B cell (primary cell): ENCODE measurements around the gene AHNAK. TPM values are rescaled to one million over a fixed set of nuclear protein-coding genes. Genes with fewer than 3 reads are reported as not detected.
A peak's percentile ranks its signal among the peaks of the same experiment; 100 is the strongest.

ENCODE experiments used
- ATAC-seq: fragments of 200-7000 bp; cut with Tn5 transposase; one replicate; pipeline ENCODE4 v1.10.0; 2021; ENCODE audit warnings: low read depth, mild to moderate bottlenecking, moderate number of reproducible peaks, moderate library complexity
- CTCF ChIA-PET: fragments of 350-600 bp; sonication (Branson Sonifier 250); formaldehyde crosslinking; loops from one replicate; lab custom pipeline; 2021; ENCODE audit warnings: antibody characterized with exemption, inconsistent platforms; lab: Charles Lee
- POLR2A ChIA-PET: fragments of 350-600 bp; sonication (Branson Sonifier 250); formaldehyde crosslinking; loops from one replicate; lab custom pipeline; 2021; ENCODE audit warnings: antibody characterized with exemption; lab: Charles Lee
- DNase-seq: peaks from one replicate; pipeline ENCODE4 v3.0.0; 2013
- H2AFZ ChIP-seq: 2 replicates; pipeline ENCODE4 v1.6.1; 2012; ENCODE audit warnings: mild to moderate bottlenecking, low read depth, low read length; ENCODE audit not compliant: insufficient read depth, poor library complexity, severe bottlenecking
- H3K27ac ChIP-seq, 2 donors: 1 replicate in 1 of 2; 2 replicates in 1 of 2; pipeline ENCODE4 v1.5.1; 2012 to 2013; ENCODE audit warnings: low read length in 2 of 2, mild to moderate bottlenecking in 2 of 2, moderate library complexity in 1 of 2
- H3K27me3 ChIP-seq, 4 experiments: fragments of 200-600 bp in 1 of 4; sonication (generic) in 1 of 4; replicated peaks in 1 of 4; 1 replicate in 2 of 4; 2 replicates in 2 of 4; pipeline versions ENCODE4 v1.6.1 to v1.7.0; 2013 to 2016; ENCODE audit warnings: low read length in 3 of 4, mild to moderate bottlenecking in 2 of 4, mixed read lengths in 1 of 4, moderate library complexity in 1 of 4; ENCODE audit not compliant: insufficient read depth in 4 of 4, control insufficient read depth in 3 of 4; ENCODE audit errors: control extremely low read depth in 1 of 4
- H3K36me3 ChIP-seq, 2 experiments: replicated peaks in 1 of 2; 1 replicate in 1 of 2; 2 replicates in 1 of 2; pipeline versions ENCODE4 v1.6.1 to v1.7.1; 2013; ENCODE audit warnings: low read length in 1 of 2; ENCODE audit not compliant: insufficient read depth in 2 of 2, control insufficient read depth in 1 of 2; ENCODE audit errors: control extremely low read depth in 1 of 2, extremely low read depth in 1 of 2
- H3K4me1 ChIP-seq, 2 donors: fragments of 200-600 bp in 1 of 2; sonication (generic) in 1 of 2; 1 replicate in 1 of 2; 2 replicates in 1 of 2; pipeline versions ENCODE4 v1.5.1 to v1.6.1; 2013 to 2017; ENCODE audit warnings: low read length in 2 of 2; ENCODE audit not compliant: control insufficient read depth in 2 of 2, insufficient read depth in 2 of 2
- H3K4me2 ChIP-seq: replicated peaks from 2 replicates; pipeline ENCODE3; 2012; ENCODE audit warnings: mild to moderate bottlenecking, low read depth, low read length; ENCODE audit not compliant: poor library complexity, severe bottlenecking
- H3K4me3 ChIP-seq, 5 experiments: fragments of 200-600 bp in 1 of 5; sonication (generic) in 1 of 5; 1 replicate in 3 of 5; 2 replicates in 2 of 5; pipeline versions ENCODE4 v1.5.1 to v1.7.0; 2011 to 2016; ENCODE audit warnings: low read length in 4 of 5, mild to moderate bottlenecking in 4 of 5, low read depth in 2 of 5, control low read depth in 1 of 5, moderate library complexity in 1 of 5; ENCODE audit not compliant: insufficient read depth in 1 of 5; ENCODE audit errors: control extremely low read depth in 1 of 5, extremely low read depth in 1 of 5
- H3K79me2 ChIP-seq: fragments of 200-600 bp; sonication (generic); one replicate; pipeline ENCODE4 v1.6.0; 2016; ENCODE audit warnings: low read length; ENCODE audit not compliant: control insufficient read depth, insufficient read depth
- H3K9ac ChIP-seq: fragments of 200-600 bp; sonication (generic); 2 replicates; pipeline ENCODE4 v1.6.1; 2017; ENCODE audit warnings: mild to moderate bottlenecking, low read length, moderate library complexity
- H3K9me3 ChIP-seq, 3 donors: one replicate each; pipeline versions ENCODE4 v1.6.1 to v1.7.1; 2013; ENCODE audit warnings: low read length in 2 of 3; ENCODE audit not compliant: control insufficient read depth in 2 of 3, insufficient read depth in 1 of 3; ENCODE audit errors: control extremely low read depth in 1 of 3
- H4K20me1 ChIP-seq: 2 replicates; pipeline ENCODE4 v1.6.0; 2012; ENCODE audit warnings: mild to moderate bottlenecking, low read length; ENCODE audit not compliant: insufficient read depth, control insufficient read depth, poor library complexity, severe bottlenecking
- H3K27ac Mint-ChIP-seq: one replicate; pipeline ENCODE4 v1.8.0; 2021; ENCODE audit warnings: mixed read lengths
- H3K27me3 Mint-ChIP-seq: one replicate; pipeline ENCODE4 v1.8.0; 2021; ENCODE audit warnings: mixed read lengths
- H3K4me1 Mint-ChIP-seq: one replicate; pipeline ENCODE4 v1.8.0; 2021; ENCODE audit warnings: mixed read lengths
- H3K4me3 Mint-ChIP-seq: one replicate; pipeline ENCODE4 v1.8.0; 2021; ENCODE audit warnings: mixed read lengths
- H3K9me3 Mint-ChIP-seq: one replicate; pipeline ENCODE4 v1.8.0; 2022; ENCODE audit warnings: mixed read lengths; ENCODE audit not compliant: insufficient read depth
- EZH2 ChIP-seq: IDR thresholded peaks from 2 replicates; pipeline ENCODE4 v1.6.1; 2012; ENCODE audit warnings: borderline replicate concordance, low read depth, mild to moderate bottlenecking, moderate library complexity, low read length; ENCODE audit not compliant: insufficient read depth, poor library complexity, severe bottlenecking
- WGBS: methylation state at CpG from one replicate; pipeline ENCODE4 v1.1.5; 2013; ENCODE audit warnings: missing lambda C conversion rate; ENCODE audit not compliant: insufficient coverage; 5-methylcytosine and 5-hydroxymethylcytosine counted together
- intact Hi-C: fragments of 100-400 bp; cut with micrococcal nuclease; formaldehyde crosslinking; loops from one replicate; pipeline ENCODE4 v1.10.0; 2022
- polyA plus RNA-seq: library from polyadenylated mRNA; depleted of rRNA; stranded (reverse); fragments of >200 nt; gene quantifications from 2 replicates; pipeline ENCODE4 v1.2.3, GENCODE V29; 2012
- total RNA-seq, 2 donors: library from RNA; stranded (reverse); fragments of 120-200 nt in 1 of 2; gene quantifications; 1 replicate in 1 of 2; 2 replicates in 1 of 2; pipeline versions ENCODE4 v1.2.3 to v1.2.4, GENCODE V29; 2013 to 2022
- TF ChIP-seq, protein P1 (sequence below): fragments of 200-600 bp; IDR thresholded peaks from one replicate; pipeline ENCODE4 v1.8.0; 2022; ENCODE audit warnings: antibody characterized with exemption, mild to moderate bottlenecking

The AHNAK gene
- total and polyA plus RNA-seq, 2 donors (not counting 1 experiment from before 2014, with no cell fraction given), result 63.7 to 229 TPM

- no peak for TF ChIP-seq EZH2
- TF ChIP-seq, protein P1, sequence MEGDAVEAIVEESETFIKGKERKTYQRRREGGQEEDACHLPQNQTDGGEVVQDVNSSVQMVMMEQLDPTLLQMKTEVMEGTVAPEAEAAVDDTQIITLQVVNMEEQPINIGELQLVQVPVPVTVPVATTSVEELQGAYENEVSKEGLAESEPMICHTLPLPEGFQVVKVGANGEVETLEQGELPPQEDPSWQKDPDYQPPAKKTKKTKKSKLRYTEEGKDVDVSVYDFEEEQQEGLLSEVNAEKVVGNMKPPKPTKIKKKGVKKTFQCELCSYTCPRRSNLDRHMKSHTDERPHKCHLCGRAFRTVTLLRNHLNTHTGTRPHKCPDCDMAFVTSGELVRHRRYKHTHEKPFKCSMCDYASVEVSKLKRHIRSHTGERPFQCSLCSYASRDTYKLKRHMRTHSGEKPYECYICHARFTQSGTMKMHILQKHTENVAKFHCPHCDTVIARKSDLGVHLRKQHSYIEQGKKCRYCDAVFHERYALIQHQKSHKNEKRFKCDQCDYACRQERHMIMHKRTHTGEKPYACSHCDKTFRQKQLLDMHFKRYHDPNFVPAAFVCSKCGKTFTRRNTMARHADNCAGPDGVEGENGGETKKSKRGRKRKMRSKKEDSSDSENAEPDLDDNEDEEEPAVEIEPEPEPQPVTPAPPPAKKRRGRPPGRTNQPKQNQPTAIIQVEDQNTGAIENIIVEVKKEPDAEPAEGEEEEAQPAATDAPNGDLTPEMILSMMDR, result peak; percentile 79
- no peak overlapping the region for H2AFZ ChIP-seq
- H3K79me2 ChIP-seq, result no peaks in the 10 kb centered on the region
- H3K36me3 ChIP-seq, result no peaks in the 10 kb centered on the region
- peaks cover 0 to 5% (median 0%) of the 10 kb centered on the region in 4 experiments for H3K27me3 ChIP-seq
- Mint-ChIP-seq H3K27me3 (peaks cover 11% of the 10 kb centered on the region), H3K4me1 (peaks cover 2% of the 10 kb centered on the region), H3K9me3 (no peaks in the 10 kb centered on the region), H3K27ac (no peak overlapping the region), H3K4me3 (no peak overlapping the region)
- H4K20me1 ChIP-seq, result no peaks in the 10 kb centered on the region
- no peak overlapping the region for H3K27ac ChIP-seq
- no peak overlapping the region for H3K4me2 ChIP-seq
- 47% methylated on average over 13 of the region's 14 CpGs for WGBS
- ChIA-PET CTCF (interaction anchor here (0.6 to 4.3 kb wide), 33 partner anchors 9 to 511 kb away, joined by 3 to 64 read pairs (median 4); partner anchors contain the start of genes EEF1G, HNRNPUL2, POLR2G and SLC3A2), POLR2A (no interaction called here)
- intact Hi-C loops, result loop anchor here (1.0 to 10.0 kb wide), 3 partner anchors 299 to 487 kb away; partner anchors contain the start of genes SLC3A2 and TMEM179B
- no peaks in the 10 kb centered on the region for H3K4me1 ChIP-seq
- H3K4me3 ChIP-seq, result no peak overlapping the region
- DNase-seq, result peak; percentile 81
- peak; percentile 68 for ATAC-seq
- no peaks in the 10 kb centered on the region for H3K9me3 ChIP-seq
- no peak overlapping the region for H3K9ac ChIP-seq
These were observed 151.6 kb downstream of the AHNAK start for GRCh38 chr11:62394825-62395538.

DNA sequence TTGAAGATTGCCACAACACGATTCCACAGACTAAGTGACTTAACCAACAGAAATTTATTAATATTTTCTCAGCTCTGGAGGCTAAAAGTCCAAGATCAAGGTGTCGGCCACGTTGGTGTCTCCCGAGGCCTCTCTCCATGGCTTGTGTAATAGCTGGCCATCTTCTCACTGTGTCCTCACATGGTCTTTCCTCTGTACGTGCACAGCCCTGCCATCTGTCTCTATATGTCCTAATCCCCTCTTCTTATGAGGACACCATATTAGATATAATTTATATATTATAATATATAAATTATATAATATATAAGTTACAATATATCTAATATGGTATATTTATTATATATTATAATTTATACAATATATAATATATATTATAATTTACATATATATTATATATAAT lies 152.9 kb downstream of the AHNAK start:
- Histone ChIP-seq H3K4me3 (no peak overlapping the region), H3K79me2 (no peaks in the 10 kb centered on the region), H2AFZ (no peak overlapping the region), H4K20me1 (no peaks in the 10 kb centered on the region), H3K27me3 (peaks cover 0 to 5% (median 0%) of the 10 kb centered on the region in 4 experiments), H3K9me3 (no peaks in the 10 kb centered on the region), H3K4me2 (no peak overlapping the region), H3K9ac (no peak overlapping the region), H3K27ac (no peak overlapping the region), H3K36me3 (no peaks in the 10 kb centered on the region), H3K4me1 (no peaks in the 10 kb centered on the region)
- ATAC-seq, result no peak
- ChIA-PET CTCF (interaction anchor here (0.9 to 4.3 kb wide), 10 partner anchors 9 to 300 kb away, joined by 3 to 64 read pairs (median 8); no protein-coding TSS in a partner anchor), POLR2A (no interaction called here)
- H3K27me3 Mint-ChIP-seq, result peaks cover 10% of the 10 kb centered on the region
- no peak overlapping the region for H3K27ac Mint-ChIP-seq
- no peak overlapping the region for H3K4me3 Mint-ChIP-seq
- H3K9me3 Mint-ChIP-seq, result no peaks in the 10 kb centered on the region
- TF ChIP-seq, protein P1, result no peak
- no peak for TF ChIP-seq EZH2
- H3K4me1 Mint-ChIP-seq, result peaks cover 2% of the 10 kb centered on the region
- intact Hi-C loops, result loop anchor here (1.0 to 10.0 kb wide), 2 partner anchors 12 to 391 kb away; partner anchors contain the start of gene TMEM179B
- whole genome bisulfite sequencing, result 91% methylated on average over 3 of the region's 5 CpGs
- no peak for DNase-seq
